Psoas muscle (tissue), 8 donors: ENCODE data around the gene SLC2A5. TPM values are rescaled to one million over a fixed set of nuclear protein-coding genes. Genes with fewer than 3 reads are reported as not detected.

Experiments used
- ATAC-seq, 4 donors: fragments of 200-7000 bp; cut with Tn5 transposase; one replicate each; pipeline ENCODE4 v1.9.1; 2020; ENCODE audit warnings: moderate library complexity in 3 of 4, mild to moderate bottlenecking in 2 of 4
- DNase-seq, 2 donors: peaks; one replicate each; pipeline ENCODE4 v3.0.0-alpha.2; 2020
- H3K27ac ChIP-seq: fragments of 200-600 bp; one replicate; pipeline ENCODE4 v1.8.0; 2022
- H3K27me3 ChIP-seq, 3 donors: fragments of 200-600 bp in 1 of 3; one replicate each; pipeline versions ENCODE4 v1.6.1 to v1.8.0; 2013 to 2022; ENCODE audit warnings: low read length in 2 of 3, mild to moderate bottlenecking in 2 of 3, moderate library complexity in 1 of 3; ENCODE audit not compliant: insufficient read depth in 3 of 3
- H3K36me3 ChIP-seq, 2 donors: fragments of 200-600 bp in 1 of 2; one replicate each; pipeline versions ENCODE4 v1.6.1 to v1.8.0; 2013 to 2022; ENCODE audit warnings: low read depth in 1 of 2, mild to moderate bottlenecking in 1 of 2, moderate library complexity in 1 of 2; ENCODE audit not compliant: insufficient read depth in 1 of 2
- H3K4me1 ChIP-seq: fragments of 200-600 bp; one replicate; pipeline ENCODE4 v1.8.0; 2022
- H3K4me3 ChIP-seq: fragments of 200-600 bp; one replicate; pipeline ENCODE4 v1.8.0; 2022; ENCODE audit warnings: mild to moderate bottlenecking
- H3K9me3 ChIP-seq: fragments of 200-600 bp; one replicate; pipeline ENCODE4 v1.8.0; 2022
- CTCF ChIP-seq: fragments of 200-600 bp; IDR thresholded peaks from one replicate; pipeline ENCODE4 v1.8.0; 2022; ENCODE audit warnings: antibody characterized with exemption
- WGBS, 3 donors: extraction: QIAGEN DNeasy Blood & Tissue Kit; methylation state at CpG; one replicate each; pipeline versions ENCODE4 v1.1.6 to v1.1.7; 2013; 5-methylcytosine and 5-hydroxymethylcytosine counted together
- intact Hi-C, 2 donors: fragments of 100-400 bp; cut with DNase I; formaldehyde crosslinking; loops; one replicate each; pipeline versions ENCODE4 v1.11.0 to v1.14.2; 2022
- polyA plus RNA-seq, 3 donors: library from polyadenylated mRNA; stranded (reverse); fragments of 200-250 nt; gene quantifications; one replicate each; pipeline ENCODE4 v1.2.3, GENCODE V29; 2013
- total RNA-seq, 4 donors: library from RNA; stranded (reverse); fragmentation: NEBNext Ultra II Directional in 2 of 4; extraction: Animal tissue kit (Norgen Biotek cat#: 25700) in 2 of 4; gene quantifications; one replicate each; pipeline versions ENCODE4 v1.2.1 to v1.2.4, GENCODE V29; 2021 to 2023
- donor health status: healthy with polysubstance abuse.
- donor health status: DM: no; HTN: no; CAD: no; lungs with moderate emphysema.
- donor health status: Bipolar disorder and iron deficiency.
- donor health status: healthy.
- donor health status: DM: yes; HTN: yes; CAD: no.
- donor health status: DM: no; HTN: no; CAD: no.
- donor health status: DM: no; HTN: no; CAD: no.
- donor health status: DM: yes; HTN: yes; CAD: no.

The SLC2A5 gene
- total and polyA plus RNA-seq, 7 donors, result 12.8 to 97.9 (median 31.7) TPM

- DNase-seq (no peak), ATAC-seq (peak in 2 of 4 donors; percentile 20 to 25)
- Histone ChIP-seq H3K36me3 (no peaks in the 10 kb centered on the region), H3K9me3 (no peaks in the 10 kb centered on the region), H3K27ac (no peak overlapping the region), H3K4me1 (no peaks in the 10 kb centered on the region), H3K27me3 (no peaks in the 10 kb centered on the region), H3K4me3 (no peak overlapping the region)
- intact Hi-C loops, result no loop called here
- 77 to 84% (median 84%) methylated on average over 19 of the region's 19 CpGs for WGBS, 3 donors
- TF ChIP-seq CTCF, result no peak
Observed at GRCh38 chr1:9078752-9079500, 9.5 kb upstream of the SLC2A5 start.

- no peaks in the 10 kb centered on the region for H3K27me3 ChIP-seq
- no peak for TF ChIP-seq CTCF
- H3K36me3 ChIP-seq, result no peaks in the 10 kb centered on the region
- ATAC-seq, result peak in 3 of 4 donors; percentile 23 to 40 (median 28)
- H3K4me1 ChIP-seq, result no peaks in the 10 kb centered on the region
- H3K4me3 ChIP-seq, result no peak overlapping the region
- intact Hi-C loops, result no loop called here
- no peak overlapping the region for H3K27ac ChIP-seq
- H3K9me3 ChIP-seq, result no peaks in the 10 kb centered on the region
- 73 to 80% (median 78%) methylated on average over 9 of the region's 9 CpGs for WGBS, 3 donors
- DNase-seq, result no peak
Observed at GRCh38 chr1:9078015-9078751, 8.7 kb upstream of the SLC2A5 start.

GRCh38 chr1:9075022-9075421 lies 5.6 kb upstream of the SLC2A5 start:
- Histone ChIP-seq H3K4me3 (no peak overlapping the region), H3K27me3 (no peaks in the 10 kb centered on the region), H3K9me3 (no peaks in the 10 kb centered on the region), H3K36me3 (no peaks in the 10 kb centered on the region), H3K27ac (no peak overlapping the region), H3K4me1 (peaks cover 7% of the 10 kb centered on the region)
- no peak for DNase-seq
- 41 to 65% (median 55%) methylated on average over 5 of the region's 5 CpGs for WGBS, 3 donors
- no peak for ATAC-seq
- TF ChIP-seq CTCF, result no peak
- intact Hi-C loops, result no loop called here

- 79 to 88% (median 85%) methylated on average over 3 of the region's 3 CpGs for WGBS, 3 donors
- intact Hi-C loops, result no loop called here
- ATAC-seq, result no peak
- Histone ChIP-seq H3K27ac (no peak overlapping the region), H3K36me3 (no peaks in the 10 kb centered on the region), H3K27me3 (no peaks in the 10 kb centered on the region), H3K4me1 (peaks cover 15% of the 10 kb centered on the region), H3K4me3 (no peak overlapping the region), H3K9me3 (no peaks in the 10 kb centered on the region)
- TF ChIP-seq CTCF, result no peak
- no peak for DNase-seq
Observed at GRCh38 chr1:9073143-9073542, 3.7 kb upstream of the SLC2A5 start.
